ENCODE measurements around the gene GJA1.

Gene GJA1

GRCh38 chr6:121482004-121482693, 46.7 kb downstream of the GJA1 start:
- H3K4me3 ChIP-seq (ENCODE audit: insufficient read depth, low read depth, low read length), result no peak overlapping the region
- H3K36me3 ChIP-seq (ENCODE audit: control insufficient read depth, insufficient read depth, low read length), result no peaks in the 10 kb centered on the region
- WGBS, 2 experiments, result 94% methylated on average over 6 of the region's 6 CpGs
- H3K27me3 ChIP-seq (ENCODE audit: control insufficient read depth, insufficient read depth, low read length, poor library complexity, severe bottlenecking), result no peaks in the 10 kb centered on the region
- peaks cover 6% of the 10 kb centered on the region for H3K4me1 ChIP-seq (ENCODE audit: control insufficient read depth, insufficient read depth, low read length)
- H3K9me3 ChIP-seq (ENCODE audit: control insufficient read depth, low read length), result no peaks in the 10 kb centered on the region
- no peak overlapping the region for H3K27ac ChIP-seq (ENCODE audit: insufficient read depth, low read depth, low read length, poor library complexity, severe bottlenecking)

GRCh38 chr6:121482751-121483150, 47.3 kb downstream of the GJA1 start:
- Histone ChIP-seq H3K27ac (ENCODE audit: insufficient read depth, low read depth, low read length, poor library complexity, severe bottlenecking) (no peak overlapping the region), H3K4me1 (ENCODE audit: control insufficient read depth, insufficient read depth, low read length) (peaks cover 6% of the 10 kb centered on the region), H3K36me3 (ENCODE audit: control insufficient read depth, insufficient read depth, low read length) (no peaks in the 10 kb centered on the region), H3K27me3 (ENCODE audit: control insufficient read depth, insufficient read depth, low read length, poor library complexity, severe bottlenecking) (no peaks in the 10 kb centered on the region), H3K4me3 (ENCODE audit: insufficient read depth, low read depth, low read length) (no peak overlapping the region), H3K9me3 (ENCODE audit: control insufficient read depth, low read length) (no peaks in the 10 kb centered on the region)

GRCh38 chr6:121485359-121485811, 49.9 kb downstream of the GJA1 start:
- Histone ChIP-seq H3K4me1 (ENCODE audit: control insufficient read depth, insufficient read depth, low read length) (peaks cover 6% of the 10 kb centered on the region), H3K27me3 (ENCODE audit: control insufficient read depth, insufficient read depth, low read length, poor library complexity, severe bottlenecking) (no peaks in the 10 kb centered on the region), H3K36me3 (ENCODE audit: control insufficient read depth, insufficient read depth, low read length) (no peaks in the 10 kb centered on the region), H3K9me3 (ENCODE audit: control insufficient read depth, low read length) (no peaks in the 10 kb centered on the region), H3K4me3 (ENCODE audit: insufficient read depth, low read depth, low read length) (no peak overlapping the region), H3K27ac (ENCODE audit: insufficient read depth, low read depth, low read length, poor library complexity, severe bottlenecking) (no peak overlapping the region)
- 35 to 58% methylated on average over 2 of the region's 2 CpGs for WGBS, 2 experiments

- H3K4me1 ChIP-seq (ENCODE audit: control insufficient read depth, insufficient read depth, low read length), result peaks cover 4% of the 10 kb centered on the region
- WGBS, 2 experiments, result 87 to 96% methylated on average over 1 of the region's 1 CpG
- H3K36me3 ChIP-seq (ENCODE audit: control insufficient read depth, insufficient read depth, low read length), result no peaks in the 10 kb centered on the region
- no peaks in the 10 kb centered on the region for H3K9me3 ChIP-seq (ENCODE audit: control insufficient read depth, low read length)
- no peak overlapping the region for H3K4me3 ChIP-seq (ENCODE audit: insufficient read depth, low read depth, low read length)
- H3K27ac ChIP-seq (ENCODE audit: insufficient read depth, low read depth, low read length, poor library complexity, severe bottlenecking), result no peak overlapping the region
- H3K27me3 ChIP-seq (ENCODE audit: control insufficient read depth, insufficient read depth, low read length, poor library complexity, severe bottlenecking), result no peaks in the 10 kb centered on the region
These were observed 56.1 kb downstream of the GJA1 start for GRCh38 chr6:121491576-121491975.

GRCh38 chr6:121492536-121492935, 57.1 kb downstream of the GJA1 start:
- H3K27me3 ChIP-seq (ENCODE audit: control insufficient read depth, insufficient read depth, low read length, poor library complexity, severe bottlenecking), result no peaks in the 10 kb centered on the region
- H3K4me3 ChIP-seq (ENCODE audit: insufficient read depth, low read depth, low read length), result no peak overlapping the region
- no peaks in the 10 kb centered on the region for H3K9me3 ChIP-seq (ENCODE audit: control insufficient read depth, low read length)
- WGBS, 2 experiments, result 88% methylated on average over 1 of the region's 1 CpG; no CpG with 5 or more reads in 1 of the 2 experiments
- peaks cover 4% of the 10 kb centered on the region for H3K4me1 ChIP-seq (ENCODE audit: control insufficient read depth, insufficient read depth, low read length)
- H3K36me3 ChIP-seq (ENCODE audit: control insufficient read depth, insufficient read depth, low read length), result no peaks in the 10 kb centered on the region
- no peak overlapping the region for H3K27ac ChIP-seq (ENCODE audit: insufficient read depth, low read depth, low read length, poor library complexity, severe bottlenecking)

GRCh38 chr6:121497970-121498375, 62.5 kb downstream of the GJA1 start:
- WGBS, 2 experiments, result 93 to 94% methylated on average over 5 of the region's 5 CpGs
- no peaks in the 10 kb centered on the region for H3K4me1 ChIP-seq (ENCODE audit: control insufficient read depth, insufficient read depth, low read length)
- H3K27me3 ChIP-seq (ENCODE audit: control insufficient read depth, insufficient read depth, low read length, poor library complexity, severe bottlenecking), result no peaks in the 10 kb centered on the region
- H3K4me3 ChIP-seq (ENCODE audit: insufficient read depth, low read depth, low read length), result no peak overlapping the region
- H3K27ac ChIP-seq (ENCODE audit: insufficient read depth, low read depth, low read length, poor library complexity, severe bottlenecking), result no peak overlapping the region
- no peaks in the 10 kb centered on the region for H3K36me3 ChIP-seq (ENCODE audit: control insufficient read depth, insufficient read depth, low read length)
- H3K9me3 ChIP-seq (ENCODE audit: control insufficient read depth, low read length), result no peaks in the 10 kb centered on the region

GRCh38 chr6:121498481-121499276, 63.2 kb downstream of the GJA1 start:
- WGBS, 2 experiments, result 94 to 95% methylated on average over 8 to 9 of the region's 12 CpGs
- Histone ChIP-seq H3K9me3 (ENCODE audit: control insufficient read depth, low read length) (no peaks in the 10 kb centered on the region), H3K36me3 (ENCODE audit: control insufficient read depth, insufficient read depth, low read length) (no peaks in the 10 kb centered on the region), H3K4me3 (ENCODE audit: insufficient read depth, low read depth, low read length) (no peak overlapping the region), H3K4me1 (ENCODE audit: control insufficient read depth, insufficient read depth, low read length) (no peaks in the 10 kb centered on the region), H3K27me3 (ENCODE audit: control insufficient read depth, insufficient read depth, low read length, poor library complexity, severe bottlenecking) (no peaks in the 10 kb centered on the region), H3K27ac (ENCODE audit: insufficient read depth, low read depth, low read length, poor library complexity, severe bottlenecking) (no peak overlapping the region)

Data from ectodermal cell (in vitro differentiated cells).